Kidney (tissue), 14 donors: ENCODE measurements around the gene PPAN. TPM values are rescaled to one million over a fixed set of nuclear protein-coding genes. Genes with fewer than 3 reads are reported as not detected.
A peak's percentile ranks its signal among the peaks of the same experiment; 100 is the strongest.

Experiments used
- DNase-seq, 5 donors: peaks; one replicate each; pipeline ENCODE4 v3.0.0-alpha.2; 2013 to 2020
- FAIRE-seq: peaks from 2 replicates; lab custom pipeline; 2012; peaks lifted over from hg19 to GRCh38; lab: Jason Lieb, UNC
- H3K27ac ChIP-seq, 2 donors: one replicate each; pipeline ENCODE4 v1.7.0; 2013; ENCODE audit warnings: low read depth in 2 of 2, low read length in 2 of 2, inconsistent platforms in 1 of 2
- H3K27me3 ChIP-seq: one replicate; pipeline ENCODE4 v1.7.1; 2013; ENCODE audit warnings: low read length, inconsistent platforms; ENCODE audit not compliant: control insufficient read depth, insufficient read depth
- H3K36me3 ChIP-seq, 3 donors: one replicate each; pipeline versions ENCODE4 v1.7.0 to v1.7.1; 2013; ENCODE audit warnings: low read length in 3 of 3, control low read depth in 1 of 3, inconsistent platforms in 1 of 3; ENCODE audit not compliant: insufficient read depth in 3 of 3, control insufficient read depth in 2 of 3
- H3K4me1 ChIP-seq, 3 donors: one replicate each; pipeline versions ENCODE4 v1.7.0 to v1.7.1; 2013; ENCODE audit warnings: low read length in 3 of 3, inconsistent platforms in 1 of 3, low read depth in 1 of 3; ENCODE audit not compliant: control insufficient read depth in 2 of 3, insufficient read depth in 2 of 3
- H3K4me3 ChIP-seq, 3 donors: one replicate each; pipeline versions ENCODE4 v1.7.0 to v1.8.1; 2013; ENCODE audit warnings: low read length in 3 of 3, control low read depth in 1 of 3, inconsistent platforms in 1 of 3
- H3K9ac ChIP-seq, 3 donors: one replicate each; pipeline versions ENCODE4 v1.7.0 to v1.7.1; 2013; ENCODE audit warnings: low read length in 3 of 3, control low read depth in 1 of 3, inconsistent platforms in 1 of 3
- H3K9me3 ChIP-seq, 3 donors: one replicate each; pipeline versions ENCODE4 v1.7.0 to v1.7.1; 2013; ENCODE audit warnings: low read length in 3 of 3, control low read depth in 1 of 3, inconsistent platforms in 1 of 3; ENCODE audit not compliant: control insufficient read depth in 2 of 3, insufficient read depth in 1 of 3
- CTCF ChIP-seq: IDR thresholded peaks from 3 replicates; pipeline ENCODE4 v1.5.1; 2012; ENCODE audit warnings: mild to moderate bottlenecking, moderate library complexity, borderline replicate concordance; ENCODE audit not compliant: insufficient read depth; ENCODE audit errors: extremely low read depth
- intact Hi-C: fragments of 100-400 bp; cut with DNase I; formaldehyde crosslinking; loops from one replicate; pipeline ENCODE4 v1.11.1; 2022
- polyA plus RNA-seq: library from polyadenylated mRNA; stranded (reverse); fragments of 350-450 nt; fragmentation: Illumina TruSeq; extraction: RNeasy Lipid Tissue Mini Kit (QIAGEN cat#74804); gene quantifications from one replicate; pipeline ENCODE4 v1.2.3, GENCODE V29; 2014; ENCODE audit warnings: low read depth, low replicate concordance; ENCODE audit not compliant: insufficient read depth
- total RNA-seq: library from RNA; stranded (reverse); fragmentation: NEBNext Ultra II Directional; extraction: Animal tissue kit (Norgen Biotek cat#: 25700); gene quantifications from one replicate; pipeline ENCODE4 v1.2.1, GENCODE V29; 2021
- donor health status: control.
- donor health status: control.
- donor health status: control.
- donor health status: control.
- donor health status: control.
- donor health status: DM: yes; HTN: yes; CAD: no.
- donor health status: Normal renal cell carcinoma (clear cell type).

Gene PPAN
- total and polyA plus RNA-seq, 2 donors from 2014 or later = 25.2 to 43.2 TPM

- H3K9ac ChIP-seq = no peak overlapping the region
- no peak overlapping the region for H3K27ac ChIP-seq
- H3K9me3 ChIP-seq = peaks cover 0 to 4% (median 0%) of the 10 kb centered on the region in 3 donors
- H3K4me1 ChIP-seq = no peaks in the 10 kb centered on the region
- intact Hi-C loops = no loop called here
- no peaks in the 10 kb centered on the region for H3K27me3 ChIP-seq
- DNase-seq = no peak
- no peak for TF ChIP-seq CTCF
- no peak for FAIRE-seq
- H3K36me3 ChIP-seq = no peaks in the 10 kb centered on the region
- no peak overlapping the region for H3K4me3 ChIP-seq
Observed at GRCh38 chr19:10069046-10069445, 37.1 kb upstream of the PPAN start.

DNA sequence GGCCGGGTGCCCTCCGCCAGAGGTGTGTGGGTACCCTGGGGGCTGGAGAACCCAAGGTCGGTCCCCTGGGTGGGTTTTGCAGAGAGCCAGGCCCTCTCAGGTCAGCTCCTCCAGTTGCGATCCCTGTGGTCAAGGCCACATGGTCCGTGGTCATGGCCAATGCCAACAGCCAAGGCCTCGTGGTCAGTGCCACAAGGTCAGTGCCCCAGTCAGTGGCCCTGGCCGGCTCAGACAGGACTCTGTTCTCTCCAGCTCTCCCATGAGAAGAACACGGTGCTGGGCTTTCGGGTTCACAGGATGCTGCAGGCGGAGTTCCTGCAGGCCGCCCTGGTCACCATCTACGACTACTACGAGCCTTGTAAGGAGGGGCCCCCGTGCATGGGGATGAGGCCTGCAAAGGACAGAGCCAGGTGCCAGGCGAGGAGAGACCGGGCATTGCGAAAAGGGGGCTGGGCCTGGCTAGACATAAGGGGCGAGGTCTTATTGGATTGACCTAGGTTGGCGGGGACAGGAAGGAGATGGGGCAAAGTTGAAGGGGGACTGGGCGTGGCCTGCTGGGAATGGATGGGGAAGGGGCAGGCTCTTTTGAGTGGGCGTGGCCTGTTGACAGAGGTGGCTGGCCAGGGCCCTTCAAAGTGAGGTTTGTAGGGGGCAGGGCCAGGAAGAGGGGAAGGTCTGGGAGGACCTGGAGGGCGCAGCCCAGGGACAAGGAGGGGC lies 35.3 kb upstream of the PPAN start:
- no peak for FAIRE-seq
- H3K27ac ChIP-seq = no peak overlapping the region
- intact Hi-C loops = no loop called here
- peak in 1 of 5 donors; percentile 74 for DNase-seq
- H3K36me3 ChIP-seq = no peaks in the 10 kb centered on the region
- no peaks in the 10 kb centered on the region for H3K27me3 ChIP-seq
- no peak overlapping the region for H3K9ac ChIP-seq
- H3K4me3 ChIP-seq = no peak overlapping the region
- H3K9me3 ChIP-seq = peaks cover 0 to 7% (median 0%) of the 10 kb centered on the region in 3 donors
- no peak for TF ChIP-seq CTCF
- no peaks in the 10 kb centered on the region for H3K4me1 ChIP-seq

- no peaks in the 10 kb centered on the region for H3K36me3 ChIP-seq
- intact Hi-C loops = no loop called here
- DNase-seq (no peak), FAIRE-seq (no peak)
- no peak for TF ChIP-seq CTCF
- no peak overlapping the region for H3K9ac ChIP-seq
- no peaks in the 10 kb centered on the region for H3K27me3 ChIP-seq
- H3K4me1 ChIP-seq = no peaks in the 10 kb centered on the region
- H3K4me3 ChIP-seq = no peak overlapping the region
- H3K9me3 ChIP-seq = peaks cover 0 to 7% (median 0%) of the 10 kb centered on the region in 3 donors
- no peak overlapping the region for H3K27ac ChIP-seq
Observed at GRCh38 chr19:10074153-10074552, 32.0 kb upstream of the PPAN start.
